MM.1S (cell line): ENCODE results near the gene NTN5.
A peak's percentile ranks its signal among the peaks of the same experiment; 100 is the strongest.

Experiments used
- DNase-seq: peaks from one replicate; pipeline ENCODE4 v3.0.0-alpha.2; 2015
- H2AFZ ChIP-seq: fragments of 300-600 bp; sonication (generic); 2 replicates; pipeline ENCODE4 v1.6.0; 2016; ENCODE audit warnings: antibody characterized with exemption, low read length
- H3F3A ChIP-seq: fragments of 300-600 bp; sonication (generic); 2 replicates; pipeline ENCODE4 v1.6.1; 2016; ENCODE audit warnings: mild to moderate bottlenecking, antibody characterized with exemption, low read length, moderate library complexity, mixed read lengths; ENCODE audit not compliant: insufficient read depth
- H3K27ac ChIP-seq: fragments of 300-600 bp; sonication (generic); 2 replicates; pipeline ENCODE4 v1.5.1; 2016; ENCODE audit warnings: mild to moderate bottlenecking, low read length
- H3K27me3 ChIP-seq: fragments of 300-600 bp; sonication (generic); replicated peaks from 2 replicates; pipeline ENCODE4 v1.6.0; 2016; ENCODE audit warnings: low read length; ENCODE audit not compliant: insufficient read depth
- H3K36me3 ChIP-seq: fragments of 300-600 bp; sonication (generic); replicated peaks from 2 replicates; pipeline ENCODE4 v1.6.1; 2016; ENCODE audit warnings: mild to moderate bottlenecking, low read length, mixed read lengths; ENCODE audit not compliant: insufficient read depth
- H3K4me1 ChIP-seq: fragments of 300-600 bp; sonication (generic); 2 replicates; pipeline ENCODE4 v1.6.1; 2016; ENCODE audit warnings: low read length, mixed read lengths
- H3K4me2 ChIP-seq: fragments of 300-600 bp; sonication (generic); 2 replicates; pipeline ENCODE4 v1.6.0; 2016; ENCODE audit warnings: low read depth, low read length
- H3K4me3 ChIP-seq: fragments of 300-600 bp; sonication (generic); 2 replicates; pipeline ENCODE4 v1.5.1; 2016; ENCODE audit warnings: low read length, mixed read lengths
- H3K79me2 ChIP-seq: fragments of 300-600 bp; sonication (generic); 2 replicates; pipeline ENCODE4 v1.6.1; 2016; ENCODE audit warnings: mixed run types, low read length, mixed read lengths
- H3K9ac ChIP-seq: fragments of 300-600 bp; sonication (generic); 2 replicates; pipeline ENCODE4 v1.6.1; 2016; ENCODE audit warnings: low read length, mixed read lengths
- H3K9me2 ChIP-seq: fragments of 300-600 bp; sonication (generic); replicated peaks from 2 replicates; pipeline ENCODE4 v1.6.1; 2016; ENCODE audit warnings: mild to moderate bottlenecking, low read length, mixed read lengths; ENCODE audit not compliant: insufficient read depth
- H3K9me3 ChIP-seq: fragments of 300-600 bp; sonication (generic); replicated peaks from 2 replicates; pipeline ENCODE4 v1.6.1; 2016; ENCODE audit warnings: mild to moderate bottlenecking, low read length, mixed read lengths; ENCODE audit not compliant: insufficient read depth
- H4K20me1 ChIP-seq: fragments of 300-600 bp; sonication (generic); 2 replicates; pipeline ENCODE4 v1.6.1; 2016; ENCODE audit warnings: mild to moderate bottlenecking, low read length, moderate library complexity, mixed read lengths; ENCODE audit not compliant: insufficient read depth
- EZH2 ChIP-seq: fragments of 300-600 bp; sonication (generic); optimal IDR thresholded peaks from 2 replicates; pipeline ENCODE3; 2017; ENCODE audit warnings: low read depth, mild to moderate bottlenecking, antibody characterized with exemption, low read length, mixed read lengths
- EZH2phosphoT487 ChIP-seq: fragments of 300-600 bp; sonication (generic); IDR thresholded peaks from 2 replicates; pipeline ENCODE4 v1.6.1; 2018; ENCODE audit warnings: antibody characterized with exemption, low read length
- TF ChIP-seq, protein P1 (sequence below): fragments of 300-600 bp; sonication (generic); IDR thresholded peaks from 2 replicates; pipeline ENCODE4 v1.5.1; 2016; ENCODE audit warnings: antibody characterized with exemption, low read length, mixed read lengths

NTN5 gene

DNA sequence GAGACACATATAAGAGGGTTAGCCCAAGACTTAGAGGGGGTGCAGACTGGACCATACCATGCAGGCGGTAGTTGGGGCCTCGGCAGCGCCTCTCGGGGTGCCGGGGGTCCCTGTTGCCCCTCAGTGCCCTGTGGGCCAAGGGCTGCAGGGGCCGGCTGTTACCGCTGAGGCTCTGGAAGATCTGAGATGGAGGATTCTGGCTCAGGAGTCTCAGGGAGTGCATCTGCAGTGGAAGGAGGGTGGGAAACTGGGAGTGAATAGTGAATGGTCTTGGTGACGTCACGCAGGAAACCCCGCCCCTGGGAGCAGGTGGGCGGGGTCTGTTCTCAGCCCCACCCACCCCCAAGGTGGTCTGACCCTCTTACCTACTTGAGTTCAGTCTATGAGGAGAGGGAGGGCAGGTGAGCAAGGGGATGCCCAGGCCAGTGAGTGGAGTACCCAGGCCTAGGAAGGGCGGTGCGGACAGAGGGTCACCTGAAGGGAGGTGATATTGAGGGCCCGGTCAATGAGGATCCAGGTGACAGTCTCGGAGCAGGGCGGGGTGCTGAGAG lies 33.9 kb downstream of the NTN5 start:
- Histone ChIP-seq H3K36me3 (no peaks in the 10 kb centered on the region), H3K4me1 (peaks cover 16% of the 10 kb centered on the region), H3K79me2 (no peaks in the 10 kb centered on the region), H3K4me3 (no peak overlapping the region), H3K4me2 (peak overlapping the region; percentile 95; the same call in 1 of the 2 replicates), H3K9me2 (no peaks in the 10 kb centered on the region), H3K9me3 (no peaks in the 10 kb centered on the region), H3K27me3 (peaks cover 25% of the 10 kb centered on the region), H2AFZ (0 out of 2 replicates have a peak overlapping the region, but pooled peaks have one; percentile 84), H4K20me1 (no peaks in the 10 kb centered on the region), H3F3A (peaks cover 17% of the 10 kb centered on the region), H3K9ac (no peak overlapping the region), H3K27ac (no peak overlapping the region)
- no peak for DNase-seq
- TF ChIP-seq EZH2phosphoT487 = no peak
- no peak for TF ChIP-seq EZH2
- TF ChIP-seq, protein P1, sequence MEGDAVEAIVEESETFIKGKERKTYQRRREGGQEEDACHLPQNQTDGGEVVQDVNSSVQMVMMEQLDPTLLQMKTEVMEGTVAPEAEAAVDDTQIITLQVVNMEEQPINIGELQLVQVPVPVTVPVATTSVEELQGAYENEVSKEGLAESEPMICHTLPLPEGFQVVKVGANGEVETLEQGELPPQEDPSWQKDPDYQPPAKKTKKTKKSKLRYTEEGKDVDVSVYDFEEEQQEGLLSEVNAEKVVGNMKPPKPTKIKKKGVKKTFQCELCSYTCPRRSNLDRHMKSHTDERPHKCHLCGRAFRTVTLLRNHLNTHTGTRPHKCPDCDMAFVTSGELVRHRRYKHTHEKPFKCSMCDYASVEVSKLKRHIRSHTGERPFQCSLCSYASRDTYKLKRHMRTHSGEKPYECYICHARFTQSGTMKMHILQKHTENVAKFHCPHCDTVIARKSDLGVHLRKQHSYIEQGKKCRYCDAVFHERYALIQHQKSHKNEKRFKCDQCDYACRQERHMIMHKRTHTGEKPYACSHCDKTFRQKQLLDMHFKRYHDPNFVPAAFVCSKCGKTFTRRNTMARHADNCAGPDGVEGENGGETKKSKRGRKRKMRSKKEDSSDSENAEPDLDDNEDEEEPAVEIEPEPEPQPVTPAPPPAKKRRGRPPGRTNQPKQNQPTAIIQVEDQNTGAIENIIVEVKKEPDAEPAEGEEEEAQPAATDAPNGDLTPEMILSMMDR = no peak

DNA sequence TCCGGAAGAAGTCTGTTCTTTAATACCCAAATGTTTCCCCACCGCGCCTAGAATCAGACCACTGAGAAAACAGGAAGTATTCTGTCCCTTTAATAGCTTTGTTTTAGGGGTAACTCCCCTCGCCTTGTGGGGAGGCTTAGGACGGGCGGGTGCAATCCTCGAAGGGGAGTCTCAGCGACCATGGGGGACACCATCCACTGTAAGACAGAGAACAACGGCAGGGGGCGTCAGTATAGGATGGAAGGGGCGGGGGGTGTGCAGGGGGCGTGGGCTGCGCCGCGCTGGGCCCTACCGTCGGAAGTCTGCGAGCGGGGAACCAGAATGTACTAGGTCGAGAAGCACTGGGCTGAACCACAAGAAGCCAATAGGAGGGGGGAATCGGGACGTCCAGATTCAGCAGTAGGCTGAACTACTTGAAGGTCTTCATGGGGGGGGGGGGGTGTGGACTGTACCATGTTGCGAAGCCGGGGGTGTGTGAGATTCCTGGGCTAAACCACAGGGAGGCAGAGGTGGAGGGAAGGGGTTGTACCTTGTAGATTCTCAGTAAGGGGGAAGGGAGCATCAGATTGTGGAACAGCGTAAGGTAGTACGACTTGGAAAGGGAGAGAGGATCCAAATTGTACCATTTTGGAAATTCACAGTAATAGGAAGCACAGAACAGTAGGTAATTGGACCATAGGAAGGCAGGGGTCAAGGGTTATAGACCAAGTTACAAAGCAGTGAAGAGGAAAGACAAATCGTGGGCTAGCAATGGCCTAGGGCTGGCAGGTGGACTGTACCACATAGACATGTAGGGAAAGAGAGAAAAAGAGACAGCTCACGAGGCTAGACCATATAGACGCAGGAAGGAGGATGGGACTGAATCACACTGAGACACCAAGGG lies 34.6 kb downstream of the NTN5 start:
- Histone ChIP-seq H3K4me3 (peak overlapping the region; percentile 72), H3F3A (peaks cover 23% of the 10 kb centered on the region), H3K79me2 (no peaks in the 10 kb centered on the region), H3K4me1 (peaks cover 24% of the 10 kb centered on the region), H3K27me3 (peaks cover 21% of the 10 kb centered on the region), H3K27ac (peak overlapping the region; percentile 91), H3K4me2 (peak overlapping the region; percentile 95), H4K20me1 (no peaks in the 10 kb centered on the region), H2AFZ (peak overlapping the region; percentile 84), H3K9me2 (no peaks in the 10 kb centered on the region), H3K9ac (peak overlapping the region; percentile 75), H3K9me3 (no peaks in the 10 kb centered on the region), H3K36me3 (no peaks in the 10 kb centered on the region)
- no peak for TF ChIP-seq EZH2phosphoT487
- no peak for TF ChIP-seq EZH2
- TF ChIP-seq, protein P1 = 0 out of 2 replicates have a peak, but pooled peaks have one; percentile 12
- DNase-seq = peak; percentile 89

DNA sequence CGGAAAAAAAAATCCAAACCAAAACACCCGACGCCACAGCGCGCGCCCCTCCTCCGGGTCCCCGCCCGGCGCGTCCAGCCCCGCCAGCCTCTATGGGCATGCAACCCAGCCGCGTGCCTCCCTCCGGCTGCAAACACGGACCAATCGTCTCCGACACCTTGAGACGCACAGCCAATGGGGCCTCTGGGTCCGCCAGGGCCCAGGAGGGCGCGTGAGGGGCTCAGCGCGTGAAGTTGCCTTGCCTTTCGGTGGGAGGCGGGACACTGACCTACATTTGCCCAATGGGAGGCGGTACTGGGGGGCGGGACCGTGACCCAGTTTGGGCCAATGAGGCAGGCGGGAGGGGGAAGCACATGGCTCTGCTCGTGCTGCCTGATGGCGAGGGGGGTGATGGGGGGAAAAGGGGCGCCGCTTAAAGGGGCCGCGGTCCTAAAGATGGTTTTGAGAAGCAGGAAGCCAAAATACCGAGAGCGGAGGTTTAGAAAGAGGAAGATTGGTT lies 35.3 kb downstream of the NTN5 start:
- Histone ChIP-seq H3K9me2 (no peaks in the 10 kb centered on the region), H3K9me3 (no peaks in the 10 kb centered on the region), H3K9ac (peak overlapping the region; percentile 75), H3K4me1 (peaks cover 31% of the 10 kb centered on the region), H2AFZ (peak overlapping the region; percentile 84), H3K79me2 (no peaks in the 10 kb centered on the region), H3K27ac (peak overlapping the region; percentile 91), H4K20me1 (no peaks in the 10 kb centered on the region), H3F3A (peaks cover 30% of the 10 kb centered on the region), H3K4me2 (peak overlapping the region; percentile 95), H3K4me3 (peak overlapping the region; percentile 72), H3K36me3 (no peaks in the 10 kb centered on the region), H3K27me3 (peaks cover 14% of the 10 kb centered on the region)
- peak; percentile 99 for DNase-seq
- TF ChIP-seq EZH2phosphoT487 (no peak), EZH2 (no peak)
